Neural progenitor cell (in vitro differentiated cells): ENCODE results near the gene ENO1. TPM values are rescaled to one million over a fixed set of nuclear protein-coding genes. Genes with fewer than 3 reads are reported as not detected.

Experiments
- DNase-seq: peaks from one replicate; pipeline ENCODE4 v3.0.0-alpha.2; 2016; ENCODE audit warnings: low spot score
- H2AFZ ChIP-seq: fragments of 200-600 bp; sonication (generic); replicated peaks from 2 replicates; pipeline ENCODE4 v1.6.1; 2016; ENCODE audit warnings: antibody characterized with exemption
- H3F3A ChIP-seq: fragments of 200-600 bp; sonication (generic); 2 replicates; pipeline ENCODE4 v1.6.1; 2016; ENCODE audit warnings: antibody characterized with exemption, low read depth
- H3K27ac ChIP-seq: fragments of 200-600 bp; sonication (generic); 2 replicates; pipeline ENCODE4 v1.5.1; 2016; ENCODE audit warnings: mild to moderate bottlenecking
- H3K27me3 ChIP-seq: fragments of 200-600 bp; sonication (generic); 2 replicates; pipeline ENCODE4 v1.6.1; 2016; ENCODE audit warnings: mild to moderate bottlenecking, moderate library complexity
- H3K36me3 ChIP-seq: fragments of 200-600 bp; sonication (generic); 2 replicates; pipeline ENCODE4 v1.5.1; 2016
- H3K4me1 ChIP-seq: fragments of 200-600 bp; sonication (generic); 2 replicates; pipeline ENCODE4 v1.6.1; 2016; ENCODE audit warnings: mixed run types
- H3K4me2 ChIP-seq: fragments of 200-600 bp; sonication (generic); 2 replicates; pipeline ENCODE4 v1.6.1; 2016
- H3K4me3 ChIP-seq: fragments of 200-600 bp; sonication (generic); 2 replicates; pipeline ENCODE4 v1.5.1; 2016
- H3K79me2 ChIP-seq: fragments of 200-600 bp; sonication (generic); 2 replicates; pipeline ENCODE4 v1.6.1; 2016; ENCODE audit warnings: low read depth
- H3K9ac ChIP-seq: fragments of 200-600 bp; sonication (generic); 2 replicates; pipeline ENCODE4 v1.6.1; 2016
- H3K9me3 ChIP-seq: fragments of 200-600 bp; sonication (generic); 2 replicates; pipeline ENCODE4 v1.5.1; 2016; ENCODE audit warnings: low read depth
- H4K20me1 ChIP-seq: fragments of 200-600 bp; sonication (generic); 2 replicates; pipeline ENCODE4 v1.6.1; 2016; ENCODE audit warnings: low read depth
- H3K27ac Mint-ChIP-seq: 3 replicates; pipeline ENCODE4 v1.8.0; 2021; ENCODE audit warnings: mixed read lengths
- H3K27me3 Mint-ChIP-seq: 2 replicates; pipeline ENCODE4 v1.8.0; 2022; ENCODE audit warnings: low read depth, mild to moderate bottlenecking, inconsistent platforms, moderate library complexity, mixed read lengths; ENCODE audit not compliant: insufficient read depth
- H3K36me3 Mint-ChIP-seq: 3 replicates; pipeline ENCODE4 v1.8.0; 2021; ENCODE audit warnings: mixed read lengths
- H3K4me1 Mint-ChIP-seq: 3 replicates; pipeline ENCODE4 v1.8.0; 2021; ENCODE audit warnings: mixed read lengths
- H3K4me3 Mint-ChIP-seq: 3 replicates; pipeline ENCODE4 v1.8.0; 2021; ENCODE audit warnings: mild to moderate bottlenecking, moderate library complexity, mixed read lengths
- H3K9me3 Mint-ChIP-seq: 3 replicates; pipeline ENCODE4 v1.8.0; 2020; ENCODE audit warnings: mixed read lengths
- CTCF ChIP-seq: fragments of 200-600 bp; sonication (generic); IDR thresholded peaks from 2 replicates; pipeline ENCODE4 v1.5.1; 2017; ENCODE audit warnings: antibody characterized with exemption, mild to moderate bottlenecking
- EZH2 ChIP-seq: fragments of 200-600 bp; sonication (generic); IDR thresholded peaks from 2 replicates; pipeline ENCODE4 v1.6.1; 2017; ENCODE audit warnings: antibody characterized with exemption, mild to moderate bottlenecking, moderate library complexity
- EZH2phosphoT487 ChIP-seq: fragments of 200-600 bp; sonication (generic); IDR thresholded peaks from 2 replicates; pipeline ENCODE4 v1.6.1; 2017; ENCODE audit warnings: antibody characterized with exemption
- total RNA-seq: library from RNA; depleted of rRNA; stranded (reverse); fragments of >200 nt; gene quantifications from 2 replicates; pipeline ENCODE4 v1.2.3, GENCODE V29; 2015; ENCODE audit warnings: low replicate concordance

ENO1 gene
- total RNA-seq, 1 donor from 2014 or later: 1,414 TPM

GRCh38 chr1:8817412-8818324, 60.8 kb downstream of the ENO1 start, which contains the start of gene RERE:
Gene RERE (minus strand): TSS chr1:8817640.
- Histone ChIP-seq H3K4me1 (peaks cover 20% of the 10 kb centered on the region), H3K9ac (peak within 1 kb of the TSS; percentile 87), H4K20me1 (peaks cover 30% of the 10 kb centered on the region), H3K36me3 (no peaks in the 10 kb centered on the region), H3K27me3 (no peaks in the 10 kb centered on the region), H3K27ac (peak within 1 kb of the TSS; percentile 94), H3K79me2 (peaks cover 46% of the 10 kb centered on the region), H3K9me3 (no peaks in the 10 kb centered on the region), H3F3A (peaks cover 31% of the 10 kb centered on the region), H3K4me2 (peak within 1 kb of the TSS; percentile 94), H2AFZ (peak within 1 kb of the TSS; percentile 70), H3K4me3 (peak within 1 kb of the TSS; percentile 85)
- peak; percentile 97 for DNase-seq
- H3K27me3 Mint-ChIP-seq: peaks cover 10% of the 10 kb centered on the region
- H3K4me3 Mint-ChIP-seq: peak within 1 kb of the TSS; percentile 99
- peak within 1 kb of the TSS; percentile 99 for H3K27ac Mint-ChIP-seq
- H3K9me3 Mint-ChIP-seq: no peaks in the 10 kb centered on the region
- TF ChIP-seq CTCF (no peak), EZH2 (no peak), EZH2phosphoT487 (no peak)
- peaks cover 1% of the 10 kb centered on the region for H3K36me3 Mint-ChIP-seq
- H3K4me1 Mint-ChIP-seq: peaks cover 48% of the 10 kb centered on the region

- Histone ChIP-seq H3K9ac (peak overlapping the region; percentile 87), H3K79me2 (peaks cover 54% of the 10 kb centered on the region)
These were observed 61.6 kb downstream of the ENO1 start for GRCh38 chr1:8816831-8817411.

GRCh38 chr1:8816264-8816663, 62.2 kb downstream of the ENO1 start:
- Mint-ChIP-seq H3K36me3 (peaks cover 1% of the 10 kb centered on the region), H3K4me1 (peaks cover 42% of the 10 kb centered on the region), H3K9me3 (no peaks in the 10 kb centered on the region), H3K27ac (peak overlapping the region; percentile 99), H3K4me3 (peak overlapping the region; percentile 99), H3K27me3 (peaks cover 5% of the 10 kb centered on the region)
- Histone ChIP-seq H3F3A (peaks cover 23% of the 10 kb centered on the region), H3K36me3 (no peaks in the 10 kb centered on the region), H3K4me3 (peak overlapping the region; percentile 85), H3K27ac (no peak overlapping the region), H3K4me2 (peak overlapping the region; percentile 91), H3K79me2 (peaks cover 60% of the 10 kb centered on the region), H2AFZ (no peak overlapping the region), H3K27me3 (no peaks in the 10 kb centered on the region), H3K9ac (peak overlapping the region; percentile 87), H4K20me1 (peaks cover 44% of the 10 kb centered on the region), H3K4me1 (peaks cover 20% of the 10 kb centered on the region), H3K9me3 (no peaks in the 10 kb centered on the region)
- TF ChIP-seq EZH2phosphoT487: no peak
- TF ChIP-seq EZH2: no peak
- no peak for TF ChIP-seq CTCF
- DNase-seq: no peak

More at GRCh38 chr1:8816831-8817411, 61.6 kb downstream of the ENO1 start:
- peak; percentile 50 for DNase-seq
- Mint-ChIP-seq H3K4me3 (peak overlapping the region; percentile 99), H3K9me3 (no peaks in the 10 kb centered on the region), H3K27me3 (peaks cover 8% of the 10 kb centered on the region), H3K27ac (peak overlapping the region; percentile 99), H3K4me1 (peaks cover 41% of the 10 kb centered on the region), H3K36me3 (peaks cover 1% of the 10 kb centered on the region)
- Histone ChIP-seq H3K4me3 (peak overlapping the region; percentile 85), H4K20me1 (peaks cover 37% of the 10 kb centered on the region), H2AFZ (no peak overlapping the region), H3K36me3 (no peaks in the 10 kb centered on the region), H3K9me3 (no peaks in the 10 kb centered on the region), H3K27ac (peak overlapping the region; percentile 94), H3K4me1 (peaks cover 20% of the 10 kb centered on the region), H3K27me3 (no peaks in the 10 kb centered on the region), H3F3A (peaks cover 29% of the 10 kb centered on the region), H3K4me2 (peak overlapping the region; percentile 91)
- no peak for TF ChIP-seq CTCF
- TF ChIP-seq EZH2: no peak
- no peak for TF ChIP-seq EZH2phosphoT487
